H1 (cell line): ENCODE measurements around the gene MBNL1. TPM values are rescaled to one million over a fixed set of nuclear protein-coding genes. Genes with fewer than 3 reads are reported as not detected.

Experiments
- CTCF ChIA-PET: fragments of 300-600 bp; sonication (Branson Sonifier 250); formaldehyde crosslinking; loops from one replicate; lab custom pipeline; 2021; ENCODE audit not compliant: partially characterized antibody; lab: Charles Lee
- POLR2A ChIA-PET: fragments of 300-600 bp; sonication (Branson Sonifier 250); formaldehyde crosslinking; loops from one replicate; lab custom pipeline; 2021; ENCODE audit warnings: inconsistent platforms; ENCODE audit not compliant: partially characterized antibody; lab: Charles Lee
- DNase-seq, 2 experiments: peaks; one replicate each; pipeline versions ENCODE4 v3.0.0 to v3.0.0-alpha.2; 2010 to 2022; ENCODE audit warnings: low spot score in 2 of 2, low read depth in 1 of 2, mixed read lengths in 1 of 2
- FAIRE-seq: peaks from 2 replicates; lab custom pipeline; 2011; peaks lifted over from hg19 to GRCh38; lab: Jason Lieb, UNC
- H2AFZ ChIP-seq: 2 replicates; pipeline ENCODE4 v1.8.1; 2012; ENCODE audit warnings: low read length, inconsistent platforms
- H2AK5ac ChIP-seq: 2 replicates; pipeline ENCODE4 v1.6.1; 2013; ENCODE audit warnings: low read depth, low read length
- H2BK120ac ChIP-seq: replicated peaks from 2 replicates; pipeline ENCODE3; 2013; ENCODE audit warnings: low read depth, low read length, inconsistent platforms
- H2BK12ac ChIP-seq: 2 replicates; pipeline ENCODE4 v1.6.1; 2013; ENCODE audit warnings: low read depth, low read length
- H2BK15ac ChIP-seq: 2 replicates; pipeline ENCODE4 v1.6.1; 2013; ENCODE audit warnings: low read length
- H2BK20ac ChIP-seq: 2 replicates; pipeline ENCODE4 v1.6.1; 2013; ENCODE audit warnings: low read length
- H2BK5ac ChIP-seq: 2 replicates; pipeline ENCODE4 v1.6.1; 2013; ENCODE audit warnings: low read depth, low read length
- H3K14ac ChIP-seq: 2 replicates; pipeline ENCODE4 v1.6.1; 2013; ENCODE audit warnings: inconsistent platforms; ENCODE audit not compliant: insufficient read length
- H3K18ac ChIP-seq: 2 replicates; pipeline ENCODE4 v1.6.1; 2013; ENCODE audit warnings: low read length; ENCODE audit errors: extremely low read depth
- H3K23ac ChIP-seq: 2 replicates; pipeline ENCODE4 v1.6.1; 2013; ENCODE audit warnings: inconsistent platforms; ENCODE audit not compliant: insufficient read length
- H3K23me2 ChIP-seq: 2 replicates; pipeline ENCODE4 v1.6.1; 2013; ENCODE audit warnings: low read depth, low read length
- H3K27ac ChIP-seq: 2 replicates; pipeline ENCODE4 v1.6.1; 2011; ENCODE audit warnings: low read depth, low read length, inconsistent platforms
- H3K27me3 ChIP-seq, 4 experiments: replicated peaks in 1 of 4; 1 replicate in 1 of 4; 2 replicates in 3 of 4; pipeline versions ENCODE4 v1.6.1 to v1.8.1; 2011 to 2013; ENCODE audit warnings: low read length in 3 of 4, mild to moderate bottlenecking in 3 of 4, inconsistent platforms in 2 of 4, mixed read lengths in 2 of 4, moderate library complexity in 1 of 4; ENCODE audit not compliant: control insufficient read depth in 3 of 4, insufficient read depth in 3 of 4; ENCODE audit errors: extremely low read depth in 1 of 4
- H3K36me3 ChIP-seq, 4 experiments: 2 replicates each; pipeline versions ENCODE4 v1.6.1 to v1.8.1; 2011 to 2013; ENCODE audit warnings: mild to moderate bottlenecking in 4 of 4, low read length in 3 of 4, moderate library complexity in 2 of 4, control low read depth in 1 of 4, inconsistent platforms in 1 of 4; ENCODE audit not compliant: insufficient read depth in 4 of 4, control insufficient read depth in 2 of 4
- H3K4ac ChIP-seq: replicated peaks from 2 replicates; pipeline ENCODE3; 2013; ENCODE audit warnings: low read length, low read depth, mixed read lengths, inconsistent platforms; ENCODE audit not compliant: insufficient read length
- H3K4me1 ChIP-seq, 4 experiments: replicated peaks in 1 of 4; 1 replicate in 1 of 4; 2 replicates in 3 of 4; pipeline versions ENCODE4 v1.6.1 to v1.8.1; 2011 to 2013; ENCODE audit warnings: low read length in 3 of 4, inconsistent platforms in 2 of 4, mixed read lengths in 1 of 4; ENCODE audit not compliant: insufficient read depth in 4 of 4, control insufficient read depth in 3 of 4
- H3K4me2 ChIP-seq, 2 experiments: 2 replicates each; pipeline versions ENCODE4 v1.6.1 to v1.8.1; 2011 to 2013; ENCODE audit warnings: low read depth in 2 of 2, low read length in 2 of 2, control low read depth in 1 of 2, inconsistent platforms in 1 of 2, mild to moderate bottlenecking in 1 of 2; ENCODE audit not compliant: insufficient read depth in 1 of 2
- H3K4me3 ChIP-seq, 4 experiments: fragments of 200-600, 300-600 bp in 1 of 4; sonication (generic), shearing (Covaris generic), sonication (Bioruptor Twin) in 1 of 4; 2 replicates each; pipeline versions ENCODE4 v1.5.1 to v1.8.1; 2011 to 2016; ENCODE audit warnings: low read length in 4 of 4, low read depth in 3 of 4, control low read depth in 2 of 4, inconsistent platforms in 2 of 4, mild to moderate bottlenecking in 2 of 4, mixed read lengths in 1 of 4, moderate library complexity in 1 of 4; ENCODE audit not compliant: insufficient read depth in 2 of 4; ENCODE audit errors: extremely low read depth in 1 of 4
- H3K56ac ChIP-seq: replicated peaks from 2 replicates; pipeline ENCODE3; 2013; ENCODE audit warnings: low read depth, mild to moderate bottlenecking, mixed read lengths, low read length, inconsistent platforms; ENCODE audit not compliant: insufficient read length
- H3K79me1 ChIP-seq: 2 replicates; pipeline ENCODE4 v1.6.1; 2013; ENCODE audit warnings: low read depth, low read length, control low read depth
- H3K79me2 ChIP-seq, 2 experiments: 2 replicates each; pipeline versions ENCODE4 v1.6.1 to v1.8.1; 2012 to 2013; ENCODE audit warnings: low read length in 2 of 2, mild to moderate bottlenecking in 2 of 2, inconsistent platforms in 1 of 2; ENCODE audit not compliant: insufficient read depth in 2 of 2, control insufficient read depth in 1 of 2
- H3K9ac ChIP-seq, 4 experiments: replicated peaks in 1 of 4; 1 replicate in 1 of 4; 2 replicates in 3 of 4; pipeline versions ENCODE4 v1.6.1 to v1.8.1; 2011 to 2013; ENCODE audit warnings: low read depth in 3 of 4, low read length in 3 of 4, control low read depth in 2 of 4, mild to moderate bottlenecking in 2 of 4, moderate library complexity in 2 of 4, inconsistent platforms in 1 of 4; ENCODE audit errors: extremely low read depth in 1 of 4
- H3K9me3 ChIP-seq, 2 experiments: 2 replicates each; pipeline versions ENCODE4 v1.6.1 to v1.8.1; 2012 to 2013; ENCODE audit warnings: mild to moderate bottlenecking in 2 of 2, moderate library complexity in 2 of 2, control low read depth in 1 of 2, inconsistent platforms in 1 of 2, low read depth in 1 of 2, low read length in 1 of 2, mixed read lengths in 1 of 2; ENCODE audit not compliant: insufficient read depth in 2 of 2
- H4K20me1 ChIP-seq, 2 experiments: replicated peaks in 1 of 2; 2 replicates each; pipeline versions ENCODE3 to v1.8.1; 2011 to 2013; ENCODE audit warnings: inconsistent platforms in 2 of 2, low read length in 2 of 2, mild to moderate bottlenecking in 1 of 2; ENCODE audit not compliant: insufficient read depth in 2 of 2, control insufficient read depth in 1 of 2
- H4K5ac ChIP-seq: 2 replicates; pipeline ENCODE4 v1.6.1; 2013; ENCODE audit warnings: low read length, low read depth, mixed read lengths, inconsistent platforms; ENCODE audit not compliant: insufficient read length
- H4K8ac ChIP-seq: 2 replicates; pipeline ENCODE4 v1.8.0; 2013; ENCODE audit warnings: mild to moderate bottlenecking, moderate library complexity, low read length, inconsistent platforms; ENCODE audit not compliant: insufficient read depth; ENCODE audit errors: extremely low read depth
- H4K91ac ChIP-seq: replicated peaks from 2 replicates; pipeline ENCODE3; 2013; ENCODE audit warnings: low read length, mixed read lengths, inconsistent platforms; ENCODE audit not compliant: insufficient read length
- ASH2L ChIP-seq: fragments of 200-600, 300-600 bp; sonication (generic); IDR thresholded peaks from one replicate; pipeline ENCODE4 v1.7.1; 2017; ENCODE audit warnings: low read length
- CREB1 ChIP-seq: IDR thresholded peaks from 2 replicates; pipeline ENCODE4 v1.6.1; 2012; ENCODE audit warnings: inconsistent platforms
- EGR1 ChIP-seq: IDR thresholded peaks from 2 replicates; pipeline ENCODE4 v1.6.1; 2011; ENCODE audit warnings: low read depth, low read length, borderline replicate concordance
- GTF2F1 ChIP-seq: IDR thresholded peaks from 2 replicates; pipeline ENCODE4 v1.6.1; 2012; ENCODE audit warnings: low read depth, low read length, improper control_type of control experiment, borderline replicate concordance
- JUND ChIP-seq: IDR thresholded peaks from 2 replicates; pipeline ENCODE4 v1.6.1; 2011; ENCODE audit warnings: mild to moderate bottlenecking, improper control_type of control experiment, low read length
- KDM1A ChIP-seq: fragments of 200-600, 300-600 bp; sonication (generic); IDR thresholded peaks from 2 replicates; pipeline ENCODE4 v1.7.1; 2016; ENCODE audit warnings: mild to moderate bottlenecking, low read length, borderline replicate concordance
- NRF1 ChIP-seq: IDR thresholded peaks from 2 replicates; pipeline ENCODE4 v1.6.1; 2011; ENCODE audit warnings: mild to moderate bottlenecking, low read depth, low read length, improper control_type of control experiment
- POLR2A ChIP-seq, 2 experiments: IDR thresholded peaks; 1 replicate in 1 of 2; 2 replicates in 1 of 2; pipeline ENCODE4 v1.6.1; 2011; ENCODE audit warnings: low read depth in 2 of 2, low read length in 2 of 2, mild to moderate bottlenecking in 2 of 2; ENCODE audit errors: control extremely low read depth in 1 of 2
- POLR2AphosphoS5 ChIP-seq: IDR thresholded peaks from 2 replicates; pipeline ENCODE4 v1.6.1; 2011; ENCODE audit warnings: low read depth, low read length
- POU5F1 ChIP-seq: IDR thresholded peaks from 2 replicates; pipeline ENCODE4 v1.6.1; 2011; ENCODE audit warnings: low read depth, mild to moderate bottlenecking, low read length, moderate library complexity
- SIRT6 ChIP-seq: IDR thresholded peaks from one replicate; pipeline ENCODE4 v1.7.1; 2012; ENCODE audit warnings: low read length, inconsistent platforms
- SUZ12 ChIP-seq: fragments of 200-600 bp; sonication (generic); IDR thresholded peaks from 2 replicates; pipeline ENCODE4 v1.6.1; 2012; ENCODE audit warnings: mild to moderate bottlenecking, inconsistent platforms, low read length, moderate library complexity, mixed read lengths
- TBP ChIP-seq: IDR thresholded peaks from 2 replicates; pipeline ENCODE4 v1.6.1; 2011; ENCODE audit warnings: low read depth, low read length, improper control_type of control experiment
- YY1 ChIP-seq: IDR thresholded peaks from 2 replicates; pipeline ENCODE4 v1.6.1; 2011; ENCODE audit warnings: low read depth, mild to moderate bottlenecking, low read length
- ZNF274 ChIP-seq: IDR thresholded peaks from 2 replicates; pipeline ENCODE4 v1.7.0; 2012; ENCODE audit warnings: low read length, borderline replicate concordance; ENCODE audit errors: extremely low read depth
- WGBS, 2 experiments: shearing (Covaris generic) in 1 of 2; methylation state at CpG; one replicate each; pipeline versions ENCODE4 v1.1.6 to v1.1.7; 2013 to 2015; ENCODE audit warnings: low lambda C conversion rate in 2 of 2, mixed read lengths in 2 of 2, inconsistent platforms in 1 of 2, low coverage in 1 of 2, missing lambda C conversion rate in 1 of 2; ENCODE audit not compliant: insufficient replicate concordance in 2 of 2, insufficient coverage in 1 of 2, insufficient read length in 1 of 2; ENCODE audit errors: extremely low coverage in 1 of 2, missing lambda C conversion rate in 1 of 2; 5-methylcytosine and 5-hydroxymethylcytosine counted together
- polyA plus RNA-seq, 7 experiments: library from polyadenylated mRNA; depleted of rRNA in 3 of 7; stranded (reverse) in 5 of 7; unstranded in 2 of 7; fragments of >200 nt in 5 of 7; fragments of 200-250 nt in 2 of 7; gene quantifications; 1 replicate in 5 of 7; 2 replicates in 1 of 7; 4 replicates in 1 of 7; pipeline versions ENCODE4 v1.2.1 to v1.2.3, GENCODE V29; 2011 to 2013; ENCODE audit warnings: missing spikeins in 2 of 7, mixed read lengths in 2 of 7
- total RNA-seq: library from RNA; stranded (reverse); fragmentation: NEBNext Ultra II Directional; extraction: Animal tissue kit (Norgen Biotek cat#: 25700); gene quantifications from 2 replicates; pipeline ENCODE4 v1.2.1, GENCODE V29; 2021

Gene MBNL1
- total and polyA plus RNA-seq, 2 of the 8 experiments (the other 6 are each of a cell fraction or from before 2014, with no cell fraction given) = 5.0 to 16.4 TPM

DNA sequence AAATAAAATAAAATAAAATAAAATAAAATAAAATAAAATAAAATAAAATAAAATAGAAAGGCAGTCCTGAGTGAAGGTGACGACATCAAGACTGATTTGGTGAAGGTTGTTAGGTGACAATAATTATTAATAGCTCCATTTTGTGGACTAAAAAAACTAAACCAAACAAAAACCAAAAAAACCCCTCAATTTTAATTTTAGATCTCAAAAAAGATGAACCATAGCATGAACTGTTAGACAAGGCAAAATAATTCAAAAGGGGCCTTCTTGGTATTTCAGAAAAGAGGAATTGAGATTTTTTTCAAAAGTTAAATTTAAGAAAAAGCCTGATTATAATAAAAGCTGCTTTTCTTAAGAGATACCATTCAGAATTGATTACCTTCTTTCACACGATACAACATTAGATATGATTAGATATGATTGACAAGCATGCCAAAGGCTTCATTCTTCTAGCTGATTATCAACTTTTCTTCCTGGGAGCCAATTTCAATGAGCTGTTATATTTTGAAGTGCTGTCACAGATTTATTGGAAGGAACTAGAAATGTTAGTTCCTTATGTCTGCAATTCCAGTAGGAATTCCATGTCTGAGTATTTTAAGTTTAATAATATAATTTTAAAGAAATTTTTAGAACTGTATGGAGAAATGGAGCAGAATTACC, 244.7 kb downstream of the MBNL1 start:
- Histone ChIP-seq H2BK15ac (no peak overlapping the region), H2BK5ac (no peak overlapping the region), H4K5ac (no peak overlapping the region), H3K36me3 (no peaks in the 10 kb centered on the region), H2BK12ac (no peak overlapping the region), H3K23me2 (no peaks in the 10 kb centered on the region), H3K4me1 (peaks cover 5 to 12% (median 8%) of the 10 kb centered on the region in 4 experiments; a peak in 6 of 7 replicates), H3K18ac (no peak overlapping the region), H3K56ac (no peak overlapping the region), H4K20me1 (no peaks in the 10 kb centered on the region), H3K4me2 (no peak overlapping the region), H3K4ac (no peak overlapping the region), H4K91ac (no peak overlapping the region), H4K8ac (no peak overlapping the region), H3K27ac (no peak overlapping the region), H3K14ac (no peak overlapping the region), H2AFZ (no peak overlapping the region), H3K27me3 (no peaks in the 10 kb centered on the region), H3K79me2 (no peaks in the 10 kb centered on the region), H3K4me3 (no peak overlapping the region), H2BK20ac (no peak overlapping the region), H3K79me1 (no peaks in the 10 kb centered on the region), H3K9ac (no peak overlapping the region), H2BK120ac (no peak overlapping the region), H2AK5ac (no peak overlapping the region), H3K23ac (no peak overlapping the region), H3K9me3 (no peaks in the 10 kb centered on the region)
- ChIA-PET CTCF (interaction anchor here (0.6 to 2.0 kb wide), 6 partner anchors 9 to 258 kb away, joined by 3 to 6 read pairs (median 4); no protein-coding TSS in a partner anchor), POLR2A (no interaction called here)
- FAIRE-seq (no peak), DNase-seq (no peak)
- WGBS, 2 experiments = 92% methylated on average over 2 of the region's 2 CpGs; no CpG with 5 or more reads in 1 of the 2 experiments
- no peak for TF ChIP-seq ASH2L
- TF ChIP-seq CREB1 = no peak
- no peak for TF ChIP-seq POU5F1
- no peak for TF ChIP-seq KDM1A
- TF ChIP-seq SUZ12 = no peak
- TF ChIP-seq SIRT6 = no peak
- no peak for TF ChIP-seq POLR2AphosphoS5
- TF ChIP-seq POLR2A (IDR thresholded peaks at IDR 0.05; ENCODE audit: control extremely low read depth in 1 of 2, low read depth in 2 of 2, low read length in 2 of 2) = no peak
- TF ChIP-seq JUND = no peak
- TF ChIP-seq TBP = no peak
- TF ChIP-seq YY1 = no peak
- no peak for TF ChIP-seq ZNF274
- TF ChIP-seq EGR1 = no peak
- no peak for TF ChIP-seq GTF2F1
- no peak for TF ChIP-seq NRF1
